ENCODE results near the gene KRTAP11-1. TPM values are rescaled to one million over a fixed set of nuclear protein-coding genes. Genes with fewer than 3 reads are reported as not detected.

KRTAP11-1 gene, protein sequence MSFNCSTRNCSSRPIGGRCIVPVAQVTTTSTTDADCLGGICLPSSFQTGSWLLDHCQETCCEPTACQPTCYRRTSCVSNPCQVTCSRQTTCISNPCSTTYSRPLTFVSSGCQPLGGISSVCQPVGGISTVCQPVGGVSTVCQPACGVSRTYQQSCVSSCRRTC
- under 1 TPM in 1 of 8 experiments, not detected in 7; 0.36 TPM for total RNA-seq

DNA sequence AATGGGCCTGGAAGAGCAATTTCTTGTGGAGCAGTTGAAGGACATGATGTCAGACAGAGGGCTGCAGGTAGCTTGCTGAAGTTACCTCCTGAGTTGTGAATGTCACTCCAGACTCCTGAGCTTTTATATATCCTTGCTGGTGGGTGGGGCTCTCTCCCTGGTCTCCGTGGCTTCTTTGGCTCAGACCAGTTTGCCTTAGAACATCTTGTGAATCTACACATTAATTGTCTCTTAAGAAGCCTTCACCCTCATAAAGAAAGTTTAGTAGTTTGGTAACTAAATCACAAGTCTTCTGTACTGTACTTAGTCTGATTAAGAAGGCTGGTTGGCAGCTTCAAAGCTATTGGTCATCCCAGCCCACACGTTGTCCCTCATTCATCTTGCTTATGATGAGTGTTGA lies at the start of gene KRTAP11-1:
KRTAP11-1 (minus strand) TSS at position 101 of the 400 bp plus-strand sequence; CDS start at position 45, 56 bp downstream.
- H3K4me3 ChIP-seq, result no peak within 1 kb of the TSS
- no peaks in the 10 kb centered on the region for H3K4me1 ChIP-seq (replicated peaks in 1 of 2)
- in situ Hi-C loops (cut with MboI; ENCODE audit: low pct_unique_long_range_greater_than_20kb in 2 of 9, low sequenced_read_pairs in 9 of 9, unreplicated experiment in 9 of 9), result no loop called here
- no peak within 1 kb of the TSS for H3K27ac ChIP-seq
- WGBS, 10 experiments, result 0 to 93% (median 33%) methylated on average over 1 to 2 of the region's 2 CpGs; no CpG with 5 or more reads in 5 of the 10 experiments
- ATAC-seq (replicated peaks in 6 of 8), result no peak

DNA sequence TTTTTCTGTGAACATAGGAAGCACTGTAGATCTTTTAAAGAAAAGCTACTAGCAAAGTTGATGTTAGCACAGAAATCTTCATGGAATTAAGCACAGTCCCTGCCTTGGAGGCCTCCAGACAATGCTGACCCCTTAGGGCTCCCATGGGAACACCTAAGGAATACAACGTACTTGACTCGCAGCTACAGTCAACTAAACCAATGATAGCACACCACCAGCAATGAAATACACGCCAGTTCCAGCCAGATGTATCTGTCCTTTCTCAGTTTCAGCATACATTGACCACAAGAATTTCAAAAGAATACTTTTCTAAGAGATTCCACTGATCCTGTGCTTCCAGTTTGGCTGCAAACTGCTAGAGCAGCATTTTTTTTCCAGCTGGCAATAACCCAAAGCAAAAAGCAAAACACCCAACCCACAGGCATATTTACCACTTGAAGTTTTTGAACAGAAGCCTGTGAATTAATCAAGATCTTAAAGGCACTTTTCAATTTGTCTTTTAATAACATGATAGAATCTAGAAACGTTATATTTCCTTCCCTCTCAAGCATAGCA lies 42.8 kb upstream of the KRTAP11-1 start:
- WGBS, 10 experiments, result 0 to 91% (median 70%) methylated on average over 1 to 4 of the region's 4 CpGs; no CpG with 5 or more reads in 1 of the 10 experiments
- H3K4me1 ChIP-seq (replicated peaks in 1 of 2), result no peaks in the 10 kb centered on the region
- no peak overlapping the region for H3K4me3 ChIP-seq
- H3K27ac ChIP-seq, result no peak overlapping the region
- in situ Hi-C loops (cut with MboI; ENCODE audit: low pct_unique_long_range_greater_than_20kb in 2 of 9, low sequenced_read_pairs in 9 of 9, unreplicated experiment in 9 of 9), result no loop called here
- peak in 2 of 8 experiments; percentile 63 to 81 for ATAC-seq (replicated peaks in 6 of 8)

DNA sequence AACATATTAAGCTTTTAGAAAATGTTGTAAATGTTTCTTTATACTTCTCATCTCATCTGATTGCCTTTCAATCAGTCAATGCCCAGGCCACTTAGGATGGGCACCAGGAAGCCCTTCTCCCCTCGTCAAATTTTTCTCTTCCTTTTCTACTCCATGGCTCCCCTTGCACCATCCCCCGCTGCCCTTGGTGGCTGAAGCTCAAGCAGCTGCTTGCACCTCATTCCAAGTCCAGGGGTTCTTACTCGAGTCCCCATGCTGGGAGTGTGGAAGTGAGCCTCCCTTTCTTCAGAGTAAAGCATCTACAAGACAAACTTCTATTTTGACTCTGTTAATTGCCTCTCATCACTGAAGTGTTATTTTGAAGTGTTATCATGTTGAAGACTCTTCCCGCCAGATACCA lies 39.7 kb upstream of the KRTAP11-1 start:
- WGBS, 10 experiments, result 0 to 87% (median 52%) methylated on average over 2 to 4 of the region's 4 CpGs; no CpG with 5 or more reads in 2 of the 10 experiments
- H3K27ac ChIP-seq, result no peak overlapping the region
- in situ Hi-C loops (cut with MboI; ENCODE audit: low pct_unique_long_range_greater_than_20kb in 2 of 9, low sequenced_read_pairs in 9 of 9, unreplicated experiment in 9 of 9), result no loop called here
- no peak for ATAC-seq (replicated peaks in 6 of 8)
- no peaks in the 10 kb centered on the region for H3K4me1 ChIP-seq (replicated peaks in 1 of 2)
- no peak overlapping the region for H3K4me3 ChIP-seq

DNA sequence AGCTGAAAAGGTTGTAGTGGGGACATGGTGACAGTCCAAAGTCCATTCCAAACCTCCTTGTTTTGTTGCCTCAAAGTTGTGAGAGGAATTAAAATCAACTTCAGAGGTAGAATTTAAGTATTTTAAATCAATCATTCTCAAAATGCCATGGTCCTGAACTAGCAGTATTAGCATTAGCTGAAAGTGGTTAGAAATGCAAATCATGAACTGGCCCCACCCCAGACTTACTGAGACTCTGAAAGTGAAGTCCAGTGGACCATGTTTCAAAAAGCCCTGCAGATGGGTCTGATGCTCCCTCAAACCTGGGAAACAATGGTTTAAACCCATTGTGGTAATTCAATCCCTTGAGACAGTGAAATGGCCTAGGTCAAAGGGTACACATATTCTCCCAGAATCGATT lies 36.2 kb upstream of the KRTAP11-1 start:
- Histone ChIP-seq H3K27ac (no peak overlapping the region), H3K4me3 (no peak overlapping the region), H3K4me1 (replicated peaks in 1 of 2) (no peaks in the 10 kb centered on the region)
- whole genome bisulfite sequencing, 10 experiments, result 20 to 100% (median 80%) methylated on average over 1 of the region's 1 CpG; no CpG with 5 or more reads in 6 of the 10 experiments
- peak in 2 of 8 experiments; percentile 70 to 73 for ATAC-seq (replicated peaks in 6 of 8)
- in situ Hi-C loops (cut with MboI; ENCODE audit: low pct_unique_long_range_greater_than_20kb in 2 of 9, low sequenced_read_pairs in 9 of 9, unreplicated experiment in 9 of 9), result no loop called here

DNA sequence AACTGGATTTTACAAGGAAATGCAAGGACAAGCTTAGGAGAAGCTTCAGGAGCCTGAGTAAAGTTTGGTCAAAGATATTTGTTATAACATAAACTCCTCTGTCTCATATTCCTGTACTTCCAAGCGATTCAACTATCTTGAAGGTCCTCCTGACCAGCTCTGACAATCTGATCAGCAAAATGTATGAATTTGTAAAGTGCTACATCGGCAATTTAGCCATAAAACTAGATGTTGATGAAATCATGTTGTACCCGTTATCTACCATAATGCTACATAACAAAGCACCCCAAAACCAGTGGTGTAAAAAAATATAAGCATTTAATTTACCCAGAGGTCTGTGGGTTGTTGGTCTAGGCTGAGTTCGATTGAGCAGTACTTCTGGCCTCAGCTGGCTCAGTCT lies 19.5 kb upstream of the KRTAP11-1 start:
- in situ Hi-C loops (cut with MboI; ENCODE audit: low pct_unique_long_range_greater_than_20kb in 2 of 9, low sequenced_read_pairs in 9 of 9, unreplicated experiment in 9 of 9), result no loop called here

DNA sequence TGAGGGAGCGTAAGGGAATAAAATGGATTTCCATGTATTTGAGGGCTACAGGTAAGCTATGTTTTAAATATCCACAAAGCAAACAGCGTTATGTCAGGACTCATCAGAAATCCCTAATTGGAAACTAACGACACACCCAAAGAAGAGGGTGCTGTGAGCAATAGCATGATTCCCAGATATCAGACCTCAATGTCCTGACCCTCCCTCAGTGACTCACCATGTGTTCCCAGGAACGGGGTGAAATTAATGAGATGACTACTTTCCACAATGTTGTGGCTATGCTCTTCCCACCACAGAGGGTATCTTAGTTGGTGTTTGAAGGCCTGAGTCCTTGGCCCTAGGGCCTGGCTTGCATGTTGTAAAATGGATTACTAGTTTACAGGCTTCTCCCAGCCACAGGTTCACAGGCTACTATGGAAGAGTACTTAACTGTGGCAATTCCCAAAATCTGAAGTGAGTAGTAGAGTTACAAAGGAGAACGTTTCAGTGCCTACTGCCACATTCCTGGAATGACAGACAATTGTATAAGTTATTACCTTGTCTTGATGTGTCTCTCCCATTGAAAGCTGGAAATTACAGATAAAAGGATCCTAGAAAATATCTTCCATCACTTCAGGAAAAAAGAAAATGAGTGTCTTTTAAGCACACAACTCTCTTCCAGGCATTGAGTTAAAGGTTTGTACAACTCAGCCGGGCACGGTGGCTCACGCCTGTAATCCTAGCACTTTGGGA lies 1.7 kb upstream of the KRTAP11-1 start:
- peak in 3 of 8 experiments; percentile 26 to 72 (median 56) for ATAC-seq (replicated peaks in 6 of 8)
- Histone ChIP-seq H3K4me3 (no peak overlapping the region), H3K4me1 (replicated peaks in 1 of 2) (no peaks in the 10 kb centered on the region), H3K27ac (no peak overlapping the region)
- in situ Hi-C loops (cut with MboI; ENCODE audit: low pct_unique_long_range_greater_than_20kb in 2 of 9, low sequenced_read_pairs in 9 of 9, unreplicated experiment in 9 of 9), result no loop called here
- 7 to 100% (median 83%) methylated on average over 3 to 8 of the region's 8 CpGs; no CpG with 5 or more reads in 1 of the 10 experiments for WGBS, 10 experiments

More for the DNA sequence above, 19.5 kb upstream of the KRTAP11-1 start:
- H3K27ac ChIP-seq, result no peak overlapping the region
- no peak overlapping the region for H3K4me3 ChIP-seq
- WGBS, 10 experiments, result 5 to 83% (median 51%) methylated on average over 2 to 4 of the region's 4 CpGs; no CpG with 5 or more reads in 3 of the 10 experiments
- no peak for ATAC-seq (replicated peaks in 6 of 8)
- no peaks in the 10 kb centered on the region for H3K4me1 ChIP-seq (replicated peaks in 1 of 2)

DNA sequence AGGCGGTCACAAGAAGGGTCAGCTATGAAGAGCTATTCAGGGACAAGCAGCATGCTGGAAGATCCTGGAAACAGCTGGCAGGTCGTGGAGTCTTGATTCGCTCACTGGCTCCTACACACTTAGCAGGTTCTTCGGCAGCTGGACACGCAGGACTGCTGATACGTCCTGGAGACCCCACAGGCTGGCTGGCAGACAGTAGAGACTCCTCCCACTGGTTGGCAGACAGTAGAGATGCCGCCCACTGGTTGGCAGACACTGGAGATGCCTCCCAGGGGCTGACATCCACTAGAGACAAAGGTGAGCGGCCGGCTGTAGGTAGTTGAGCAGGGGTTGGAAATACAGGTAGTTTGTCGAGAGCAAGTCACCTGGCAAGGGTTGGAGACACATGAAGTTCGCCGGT lies 466 bp downstream of the KRTAP11-1 start:
- H3K4me3 ChIP-seq, result no peak overlapping the region
- H3K27ac ChIP-seq, result no peak overlapping the region
- no peaks in the 10 kb centered on the region for H3K4me1 ChIP-seq (replicated peaks in 1 of 2)
- in situ Hi-C loops (cut with MboI; ENCODE audit: low pct_unique_long_range_greater_than_20kb in 2 of 9, low sequenced_read_pairs in 9 of 9, unreplicated experiment in 9 of 9), result no loop called here
- WGBS, 10 experiments, result 9 to 100% (median 67%) methylated on average over 1 to 6 of the region's 12 CpGs; no CpG with 5 or more reads in 2 of the 10 experiments
- ATAC-seq (replicated peaks in 6 of 8), result no peak

DNA sequence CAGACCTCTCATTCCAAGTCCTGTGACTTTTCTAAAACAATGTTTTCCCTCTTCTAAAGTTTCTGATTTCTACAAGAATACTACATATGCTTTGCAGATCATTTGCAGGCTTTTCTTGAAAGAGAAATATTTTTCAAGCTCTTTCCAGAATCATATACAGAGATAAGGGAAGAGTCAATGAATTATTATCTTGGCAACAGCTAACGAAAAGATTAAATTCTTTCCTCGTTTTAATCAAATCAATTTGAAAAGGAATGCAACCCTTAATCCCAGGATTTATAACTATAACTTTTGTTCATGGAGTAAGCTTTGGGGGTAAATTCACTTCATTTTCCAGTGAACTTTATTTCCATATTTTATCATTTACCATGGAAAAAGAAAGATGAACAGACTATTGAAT lies 6.9 kb downstream of the KRTAP11-1 start:
- WGBS, 10 experiments, result 0 to 100% (median 80%) methylated on average over 1 to 2 of the region's 2 CpGs; no CpG with 5 or more reads in 1 of the 10 experiments
- in situ Hi-C loops (cut with MboI; ENCODE audit: low pct_unique_long_range_greater_than_20kb in 2 of 9, low sequenced_read_pairs in 9 of 9, unreplicated experiment in 9 of 9), result no loop called here
- no peak overlapping the region for H3K27ac ChIP-seq
- H3K4me1 ChIP-seq (replicated peaks in 1 of 2), result peaks cover 0 to 6% of the 10 kb centered on the region in 2 donors
- no peak for ATAC-seq (replicated peaks in 6 of 8)
- H3K4me3 ChIP-seq, result no peak overlapping the region

DNA sequence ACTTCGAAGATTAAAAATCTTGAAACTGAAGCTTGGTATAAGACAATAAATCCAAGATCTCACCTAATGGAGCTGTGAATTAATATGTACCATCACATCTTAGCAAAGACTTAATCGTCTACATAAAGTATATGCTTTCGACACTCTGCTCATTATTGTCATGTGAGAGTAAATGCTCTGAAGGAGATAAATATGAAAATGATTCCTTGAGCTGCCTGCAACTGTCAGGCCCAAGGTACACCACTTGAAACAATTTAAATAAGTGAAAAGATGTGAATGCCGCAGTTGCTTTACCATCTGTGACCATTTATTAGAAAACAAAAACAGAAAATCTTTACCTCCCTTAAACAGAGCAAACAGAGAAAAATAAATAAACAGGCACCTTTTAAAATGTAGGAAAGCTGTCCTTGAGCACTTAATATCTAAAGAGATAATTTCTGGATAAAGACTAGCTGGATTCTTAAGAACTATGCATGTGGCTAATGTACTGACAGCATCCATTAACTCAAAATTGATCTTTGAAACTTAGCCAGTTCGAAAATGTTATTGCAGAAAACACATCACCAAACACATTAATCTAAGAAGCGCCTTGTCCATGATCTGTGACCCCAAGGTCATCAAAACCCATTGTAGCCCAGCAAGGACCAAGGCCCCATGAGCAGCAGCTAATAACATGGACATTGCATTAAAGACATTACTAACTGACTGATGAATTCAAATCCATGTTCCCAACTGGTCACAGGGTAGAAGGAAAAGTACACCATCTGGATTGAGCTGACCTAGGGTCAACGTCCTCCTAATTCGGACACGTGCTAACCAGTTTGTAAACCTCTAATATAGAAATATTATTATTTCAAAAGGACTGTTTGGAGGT lies 33.5 kb downstream of the KRTAP11-1 start:
- peak in 5 of 8 experiments; percentile 58 to 95 (median 91) for ATAC-seq (replicated peaks in 6 of 8)
- H3K27ac ChIP-seq, result peak overlapping the region in 1 of 2 donors; percentile 73
- WGBS, 10 experiments, result 3 to 63% (median 48%) methylated on average over 3 to 9 of the region's 9 CpGs
- no peak overlapping the region for H3K4me3 ChIP-seq
- in situ Hi-C loops (cut with MboI; ENCODE audit: low pct_unique_long_range_greater_than_20kb in 2 of 9, low sequenced_read_pairs in 9 of 9, unreplicated experiment in 9 of 9), result loop anchor here in 1 of 9 experiments (25.0 kb wide), 1 partner anchor 239 kb away; no protein-coding TSS in a partner anchor
- H3K4me1 ChIP-seq (replicated peaks in 1 of 2), result peaks cover 10 to 21% of the 10 kb centered on the region in 2 donors

DNA sequence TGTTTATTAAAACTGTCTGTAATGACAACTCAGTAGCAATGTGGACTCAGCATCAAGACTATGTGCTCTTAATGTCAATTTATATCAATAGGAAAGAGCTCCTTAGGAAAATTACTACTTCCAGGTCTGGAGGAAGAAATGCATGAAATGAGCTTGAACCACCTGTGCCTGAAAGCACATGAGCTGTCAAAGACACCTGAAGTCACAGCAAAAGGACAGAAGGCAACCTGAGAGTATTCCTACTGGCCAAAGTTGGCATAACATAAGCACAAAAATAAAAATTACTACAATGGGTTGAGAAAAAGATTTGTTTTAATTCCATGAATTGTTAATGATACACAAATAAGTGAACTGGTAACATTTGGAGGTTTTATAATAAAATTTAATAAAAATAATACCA lies 38.4 kb downstream of the KRTAP11-1 start:
- ATAC-seq (replicated peaks in 6 of 8), result no peak
- no peak overlapping the region for H3K27ac ChIP-seq
- H3K4me1 ChIP-seq (replicated peaks in 1 of 2), result peaks cover 7 to 11% of the 10 kb centered on the region in 2 donors
- H3K4me3 ChIP-seq, result no peak overlapping the region
- in situ Hi-C loops (cut with MboI; ENCODE audit: low pct_unique_long_range_greater_than_20kb in 2 of 9, low sequenced_read_pairs in 9 of 9, unreplicated experiment in 9 of 9), result loop anchor here in 1 of 9 experiments (25.0 kb wide), 1 partner anchor 244 kb away; no protein-coding TSS in a partner anchor

DNA sequence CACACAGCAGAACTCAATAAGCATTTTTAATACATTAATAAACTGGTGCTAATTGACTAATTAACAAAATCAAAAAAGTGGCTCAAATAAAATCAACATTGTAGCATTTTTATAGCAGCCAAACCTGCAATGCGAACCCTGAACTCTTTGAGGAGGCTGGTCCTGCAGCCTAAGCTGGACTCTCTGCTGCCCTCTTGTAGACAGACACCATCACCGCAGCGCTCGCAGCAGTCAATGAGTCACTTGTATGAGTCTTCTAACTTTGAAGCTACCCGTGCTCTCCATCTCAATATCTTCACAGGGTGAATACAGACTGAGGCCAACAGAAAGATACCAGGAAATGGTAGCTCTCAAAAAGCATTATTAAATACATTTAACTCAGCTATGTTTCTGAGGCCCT lies 42.1 kb downstream of the KRTAP11-1 start:
- Histone ChIP-seq H3K4me1 (replicated peaks in 1 of 2) (no peaks in the 10 kb centered on the region), H3K4me3 (no peak overlapping the region), H3K27ac (no peak overlapping the region)
- peak in 7 of 8 experiments; percentile 45 to 97 (median 78) for ATAC-seq (replicated peaks in 6 of 8)
- in situ Hi-C loops (cut with MboI; ENCODE audit: low pct_unique_long_range_greater_than_20kb in 2 of 9, low sequenced_read_pairs in 9 of 9, unreplicated experiment in 9 of 9), result loop anchor here in 1 of 9 experiments (25.0 kb wide), 1 partner anchor 248 kb away; no protein-coding TSS in a partner anchor
- WGBS, 10 experiments, result 0 to 64% (median 50%) methylated on average over 1 to 5 of the region's 5 CpGs; no CpG with 5 or more reads in 3 of the 10 experiments

DNA sequence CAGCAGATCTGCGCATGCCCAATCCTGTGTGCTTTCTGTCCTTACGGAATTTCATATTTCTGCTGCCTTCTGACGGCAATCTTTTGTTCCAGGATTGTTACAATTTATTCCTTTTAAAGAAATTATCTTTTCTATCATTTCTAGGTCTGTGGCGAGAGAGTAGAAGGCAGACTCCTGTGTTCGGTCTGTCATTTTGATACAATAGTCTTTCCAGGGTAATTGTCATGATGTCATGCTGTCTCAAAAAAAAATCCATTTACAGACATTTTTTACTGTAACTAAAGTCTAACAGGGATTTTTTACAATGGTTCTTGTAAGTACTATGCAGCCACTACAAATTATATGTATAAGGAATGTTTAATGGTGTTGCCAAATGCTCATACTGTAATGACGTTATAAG lies 42.8 kb downstream of the KRTAP11-1 start:
- peak in 2 of 8 experiments; percentile 25 to 59 for ATAC-seq (replicated peaks in 6 of 8)
- 6 to 96% (median 75%) methylated on average over 2 to 6 of the region's 6 CpGs for WGBS, 10 experiments
- in situ Hi-C loops (cut with MboI; ENCODE audit: low pct_unique_long_range_greater_than_20kb in 2 of 9, low sequenced_read_pairs in 9 of 9, unreplicated experiment in 9 of 9), result loop anchor here in 1 of 9 experiments (25.0 kb wide), 1 partner anchor 249 kb away; no protein-coding TSS in a partner anchor
- Histone ChIP-seq H3K27ac (no peak overlapping the region), H3K4me1 (replicated peaks in 1 of 2) (no peaks in the 10 kb centered on the region), H3K4me3 (no peak overlapping the region)
